ENCODE data around the gene AIFM2.

- TF ChIP-seq POLR2AphosphoS5 (IDR thresholded peaks at IDR 0.05; ENCODE audit: low read depth, low read length) (no peak), CTCF (IDR thresholded peaks at IDR 0.05) (no peak), SIN3A (IDR thresholded peaks at IDR 0.05; ENCODE audit: borderline replicate concordance, insufficient read depth, low read depth, low read length) (no peak), REST (IDR thresholded peaks at IDR 0.05; ENCODE audit: insufficient read depth in 1 of 2, low read depth in 2 of 2, low read length in 1 of 2) (no peak), TCF7L2 (IDR thresholded peaks at IDR 0.05; ENCODE audit: low read depth, low read length) (no peak)
These were observed 42.6 kb downstream of the AIFM2 start for GRCh38 chr10:70090013-70090412.

All from Panc1 (cell line).